ENCODE data around the gene THG1L. TPM values are rescaled to one million over a fixed set of nuclear protein-coding genes. Genes with fewer than 3 reads are reported as not detected.
A peak's percentile ranks its signal among the peaks of the same experiment; 100 is the strongest.
"Not testable (repeated sequence)": the region's sequence is repeated elsewhere in the genome, so short reads cannot be mapped to it uniquely, and the experiment has no call there.

THG1L gene
- total RNA-seq, 4 donors from 2014 or later, result 13.2 to 20.3 (median 15.5) TPM

GRCh38 chr5:157690690-157691433, 40.4 kb upstream of the THG1L start:
- Histone ChIP-seq H3K9me3 (no peaks in the 10 kb centered on the region), H3K27ac (no peak overlapping the region), H3K4me1 (no peaks in the 10 kb centered on the region), H3K4me3 (peak overlapping the region in 1 of 2 donors; percentile 34), H3K36me3 (no peaks in the 10 kb centered on the region), H3K27me3 (peaks cover 10% of the 10 kb centered on the region)
- WGBS, 2 donors (ENCODE audit: low coverage in 1 of 2), result 87 to 92% methylated on average over 18 to 24 of the region's 53 CpGs
- no peak for TF ChIP-seq POLR2AphosphoS5 (IDR thresholded peaks at IDR 0.05)
- TF ChIP-seq, protein P1, sequence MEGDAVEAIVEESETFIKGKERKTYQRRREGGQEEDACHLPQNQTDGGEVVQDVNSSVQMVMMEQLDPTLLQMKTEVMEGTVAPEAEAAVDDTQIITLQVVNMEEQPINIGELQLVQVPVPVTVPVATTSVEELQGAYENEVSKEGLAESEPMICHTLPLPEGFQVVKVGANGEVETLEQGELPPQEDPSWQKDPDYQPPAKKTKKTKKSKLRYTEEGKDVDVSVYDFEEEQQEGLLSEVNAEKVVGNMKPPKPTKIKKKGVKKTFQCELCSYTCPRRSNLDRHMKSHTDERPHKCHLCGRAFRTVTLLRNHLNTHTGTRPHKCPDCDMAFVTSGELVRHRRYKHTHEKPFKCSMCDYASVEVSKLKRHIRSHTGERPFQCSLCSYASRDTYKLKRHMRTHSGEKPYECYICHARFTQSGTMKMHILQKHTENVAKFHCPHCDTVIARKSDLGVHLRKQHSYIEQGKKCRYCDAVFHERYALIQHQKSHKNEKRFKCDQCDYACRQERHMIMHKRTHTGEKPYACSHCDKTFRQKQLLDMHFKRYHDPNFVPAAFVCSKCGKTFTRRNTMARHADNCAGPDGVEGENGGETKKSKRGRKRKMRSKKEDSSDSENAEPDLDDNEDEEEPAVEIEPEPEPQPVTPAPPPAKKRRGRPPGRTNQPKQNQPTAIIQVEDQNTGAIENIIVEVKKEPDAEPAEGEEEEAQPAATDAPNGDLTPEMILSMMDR (IDR thresholded peaks at IDR 0.05), result no peak
- no peak for TF ChIP-seq EP300 (IDR thresholded peaks at IDR 0.05)
- TF ChIP-seq POLR2A (IDR thresholded peaks at IDR 0.05), result no peak
- no peak for ATAC-seq

- not testable (repeated sequence) for H3K27ac ChIP-seq, ATAC-seq, H3K4me3 ChIP-seq, H3K36me3 ChIP-seq, H3K4me1 ChIP-seq
- Histone ChIP-seq H3K27me3 (peaks cover 10% of the 10 kb centered on the region), H3K9me3 (peaks cover 0 to 12% (median 0%) of the 10 kb centered on the region in 3 donors)
- WGBS, 2 donors (ENCODE audit: low coverage in 1 of 2), result 80% methylated on average over 1 of the region's 25 CpGs; no CpG with 5 or more reads in 1 of the 2 donors
These were observed 37.4 kb upstream of the THG1L start for GRCh38 chr5:157693816-157694215.

- H3K4me1 ChIP-seq, H3K27ac ChIP-seq, ATAC-seq, H3K36me3 ChIP-seq, H3K27me3 ChIP-seq, H3K4me3 ChIP-seq: not testable (repeated sequence)
- 81 to 94% methylated on average over 3 of the region's 3 CpGs for WGBS, 2 donors (ENCODE audit: low coverage in 1 of 2)
- H3K9me3 ChIP-seq, result peaks cover 0 to 21% (median 0%) of the 10 kb centered on the region in 3 donors
These were observed 35.1 kb upstream of the THG1L start for GRCh38 chr5:157696154-157696553.

GRCh38 chr5:157698674-157699073, 32.5 kb upstream of the THG1L start:
- H3K27me3 ChIP-seq, H3K27ac ChIP-seq, H3K36me3 ChIP-seq, H3K4me3 ChIP-seq, H3K4me1 ChIP-seq, ATAC-seq: not testable (repeated sequence)
- peaks cover 0 to 22% (median 0%) of the 10 kb centered on the region in 3 donors for H3K9me3 ChIP-seq
- 65 to 71% methylated on average over 4 of the region's 4 CpGs for WGBS, 2 donors (ENCODE audit: low coverage in 1 of 2)

DNA sequence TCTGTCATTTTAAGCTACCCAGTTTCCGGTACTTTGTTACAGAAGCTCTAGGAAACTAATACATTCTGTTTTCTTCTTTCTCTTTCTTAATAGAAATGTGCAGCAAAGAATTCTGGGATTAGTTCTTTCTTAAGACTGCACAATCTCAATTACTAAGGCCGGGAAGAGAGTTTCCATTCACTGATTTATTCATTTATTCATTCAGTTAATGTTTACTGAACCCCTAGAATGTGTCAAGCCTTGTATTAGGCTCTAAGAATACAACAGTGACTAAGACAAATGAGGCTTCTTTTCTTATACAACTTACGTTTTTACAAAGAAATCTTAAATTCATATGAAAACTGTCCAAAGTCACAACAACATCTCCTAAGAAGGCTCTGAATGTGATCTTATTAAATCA, 27.5 kb upstream of the THG1L start:
- Histone ChIP-seq H3K4me1 (no peaks in the 10 kb centered on the region), H3K36me3 (no peaks in the 10 kb centered on the region), H3K4me3 (no peak overlapping the region), H3K27me3 (no peaks in the 10 kb centered on the region), H3K9me3 (peaks cover 0 to 10% (median 0%) of the 10 kb centered on the region in 3 donors), H3K27ac (no peak overlapping the region)
- WGBS, 2 donors (ENCODE audit: low coverage in 1 of 2), result 58 to 72% methylated on average over 3 of the region's 3 CpGs
- TF ChIP-seq, protein P1 (IDR thresholded peaks at IDR 0.05), result no peak
- TF ChIP-seq EP300 (IDR thresholded peaks at IDR 0.05), result no peak
- TF ChIP-seq POLR2AphosphoS5 (IDR thresholded peaks at IDR 0.05), result no peak
- no peak for TF ChIP-seq POLR2A (IDR thresholded peaks at IDR 0.05)
- no peak for ATAC-seq

- no peak for TF ChIP-seq POLR2A (IDR thresholded peaks at IDR 0.05)
- TF ChIP-seq, protein P1 (IDR thresholded peaks at IDR 0.05), result no peak
- TF ChIP-seq EP300 (IDR thresholded peaks at IDR 0.05), result no peak
- TF ChIP-seq POLR2AphosphoS5 (IDR thresholded peaks at IDR 0.05), result no peak
- H3K4me3 ChIP-seq, result no peak overlapping the region
These were observed 22.4 kb upstream of the THG1L start for GRCh38 chr5:157708866-157709265.

More at GRCh38 chr5:157708866-157709265, 22.4 kb upstream of the THG1L start:
- no peaks in the 10 kb centered on the region for H3K27me3 ChIP-seq
- peaks cover 0 to 11% (median 0%) of the 10 kb centered on the region in 3 donors for H3K4me1 ChIP-seq
- no peak for ATAC-seq
- H3K9me3 ChIP-seq, result no peaks in the 10 kb centered on the region
- H3K36me3 ChIP-seq, result no peaks in the 10 kb centered on the region
- 20 to 38% methylated on average over 1 of the region's 1 CpG for WGBS, 2 donors (ENCODE audit: low coverage in 1 of 2)
- no peak overlapping the region for H3K27ac ChIP-seq

Measured in gastroesophageal sphincter (tissue), 4 donors.